HepG2 (cell line): ENCODE measurements around the gene AP1M1. TPM values are rescaled to one million over a fixed set of nuclear protein-coding genes. Genes with fewer than 3 reads are reported as not detected.

Source experiments
- ARNT ChIP-seq: fragments of 450-650 bp; IDR thresholded peaks from 2 replicates; pipeline ENCODE4 v1.6.1; 2017
- ATF3 ChIP-seq: sonication (generic); formaldehyde crosslinking; IDR thresholded peaks from 2 replicates; pipeline ENCODE4 v1.4.0; 2020; ENCODE audit warnings: missing genetic modification reagents
- ELK4 ChIP-seq: sonication (generic); formaldehyde crosslinking; IDR thresholded peaks from 2 replicates; pipeline ENCODE4 v1.9.0; 2021; ENCODE audit warnings: missing genetic modification reagents, borderline replicate concordance
- GPN1 ChIP-seq: sonication (generic); formaldehyde crosslinking; IDR thresholded peaks from 2 replicates; pipeline ENCODE4 v1.5.1; 2020; ENCODE audit warnings: missing genetic modification reagents, borderline replicate concordance
- HOMEZ ChIP-seq: IDR thresholded peaks from 2 replicates; pipeline ENCODE4 v1.6.1; 2016; ENCODE audit warnings: low read depth
- KDM3A ChIP-seq: IDR thresholded peaks from 2 replicates; pipeline ENCODE4 v1.6.1; 2018; ENCODE audit warnings: low read depth, missing compliant biosample characterization
- MNT ChIP-seq: fragments of 450-650 bp; IDR thresholded peaks from 2 replicates; pipeline ENCODE4 v1.6.1; 2016
- MXD1 ChIP-seq: sonication (generic); formaldehyde crosslinking; IDR thresholded peaks from 2 replicates; pipeline ENCODE4 v1.4.0; 2020; ENCODE audit warnings: mild to moderate bottlenecking, missing genetic modification reagents
- RFX1 ChIP-seq: fragments of 450-650 bp; IDR thresholded peaks from 2 replicates; pipeline ENCODE4 v1.6.1; 2017
- ZFAT ChIP-seq: sonication (generic); formaldehyde crosslinking; conservative IDR thresholded peaks from 2 replicates; pipeline ENCODE4 v1.8.1; 2023; ENCODE audit warnings: missing genetic modification reagents, inconsistent platforms
- ZNF138 ChIP-seq: sonication (generic); formaldehyde crosslinking; IDR thresholded peaks from 2 replicates; pipeline ENCODE4 v1.5.0; 2020; ENCODE audit warnings: mild to moderate bottlenecking, low read depth, missing genetic modification reagents
- ZNF337 ChIP-seq: sonication (generic); formaldehyde crosslinking; IDR thresholded peaks from 2 replicates; pipeline ENCODE4 v1.5.1; 2020; ENCODE audit warnings: missing genetic modification reagents, low read depth, mild to moderate bottlenecking, borderline replicate concordance
- ZNF431 ChIP-seq: sonication (generic); formaldehyde crosslinking; IDR thresholded peaks from 2 replicates; pipeline ENCODE4 v1.9.0; 2022; ENCODE audit warnings: missing genetic modification reagents, low read depth, mild to moderate bottlenecking, borderline replicate concordance
- ZNF550 ChIP-seq: sonication (generic); formaldehyde crosslinking; IDR thresholded peaks from 2 replicates; pipeline ENCODE4 v1.4.0; 2020; ENCODE audit warnings: mild to moderate bottlenecking, missing genetic modification reagents, borderline replicate concordance
- ZNF609 ChIP-seq: sonication (generic); formaldehyde crosslinking; IDR thresholded peaks from 2 replicates; pipeline ENCODE4 v1.4.0; 2020; ENCODE audit warnings: mild to moderate bottlenecking, missing genetic modification reagents, borderline replicate concordance
- ZNF615 ChIP-seq: sonication (generic); formaldehyde crosslinking; IDR thresholded peaks from 2 replicates; pipeline ENCODE4 v1.5.0; 2020; ENCODE audit warnings: mild to moderate bottlenecking, missing genetic modification reagents, borderline replicate concordance
- ZNF816 ChIP-seq: sonication (generic); formaldehyde crosslinking; IDR thresholded peaks from 2 replicates; pipeline ENCODE4 v1.8.0; 2022; ENCODE audit warnings: missing genetic modification reagents, mild to moderate bottlenecking, borderline replicate concordance
- ZNF883 ChIP-seq: sonication (generic); formaldehyde crosslinking; IDR thresholded peaks from 2 replicates; pipeline ENCODE4 v1.5.1; 2020; ENCODE audit warnings: mild to moderate bottlenecking, missing genetic modification reagents; ENCODE audit errors: not compliant biosample characterization
- ZSCAN29 ChIP-seq: sonication (generic); formaldehyde crosslinking; conservative IDR thresholded peaks from 2 replicates; pipeline ENCODE4 v1.4.0; 2020; ENCODE audit warnings: mild to moderate bottlenecking, missing genetic modification reagents
- polyA plus RNA-seq, 8 experiments: library from polyadenylated mRNA; depleted of rRNA in 3 of 8; stranded (reverse) in 7 of 8; unstranded in 1 of 8; fragments of >200 nt; fragmentation: Illumina TruSeq in 4 of 8; extraction: Trizol in 4 of 8; gene quantifications; 2 replicates each; pipeline versions ENCODE4 v1.2.1 to v1.2.3, GENCODE V29; 2011 to 2016; ENCODE audit warnings: low read depth in 4 of 8, missing spikeins in 1 of 8, mixed read lengths in 1 of 8; ENCODE audit not compliant: insufficient read depth in 1 of 8
- total RNA-seq, 5 experiments: library from RNA; depleted of rRNA; stranded (reverse); fragments of >200 nt; fragmentation: Illumina TruSeq; extraction: Trizol; gene quantifications; 2 replicates each; pipeline ENCODE4 v1.2.3, GENCODE V29; 2016; ENCODE audit warnings: low read depth in 1 of 5

The AP1M1 gene
- total and polyA plus RNA-seq, 2 of the 13 experiments (the other 11 are each of a cell fraction or from before 2014, with no cell fraction given): 34.4 to 46.1 TPM

GRCh38 chr19:16197622-16198369 is at the start of gene AP1M1 (continued):
- 0 out of 2 replicates have a peak, but pooled peaks have one; percentile 32 for TF ChIP-seq ZNF609 (CRISPR knock-in tag)
- TF ChIP-seq ZNF431 (CRISPR knock-in tag): 0 out of 2 replicates have a peak, but pooled peaks have one; percentile 62
- peak; percentile 88 for TF ChIP-seq RFX1
- no peak for TF ChIP-seq ZNF550 (CRISPR knock-in tag)
- no peak for TF ChIP-seq ELK4 (CRISPR knock-in tag)
- no peak for TF ChIP-seq ZNF615
- 0 out of 2 replicates have a peak, but pooled peaks have one; percentile 14 for TF ChIP-seq ZNF337 (CRISPR knock-in tag)
- TF ChIP-seq MXD1 (CRISPR knock-in tag): peak; percentile 82
- TF ChIP-seq GPN1 (CRISPR knock-in tag): 0 out of 2 replicates have a peak, but pooled peaks have one; percentile 77
- no peak for TF ChIP-seq ZNF816 (CRISPR knock-in tag)
- peak; percentile 42 for TF ChIP-seq MNT
- no peak for TF ChIP-seq ZNF138 (CRISPR knock-in tag)
- no peak for TF ChIP-seq ZFAT
- no peak for TF ChIP-seq ZSCAN29
- peak; percentile 17; the same call in 1 of the 2 replicates for TF ChIP-seq ATF3 (CRISPR knock-in tag)
- TF ChIP-seq HOMEZ (CRISPR knock-in tag): no peak
- peak; percentile 49; the same call in 1 of the 2 replicates for TF ChIP-seq KDM3A (CRISPR knock-in tag)
- TF ChIP-seq ARNT: no peak
- peak; percentile 87 for TF ChIP-seq ZNF883 (CRISPR knock-in tag)
